A673 (cell line): Measurements from ENCODE around the gene ALX3. TPM values are rescaled to one million over a fixed set of nuclear protein-coding genes. Genes with fewer than 3 reads are reported as not detected.

ENCODE experiments used
- BruUV-seq: library from RNA; stranded (reverse); fragments of 400-500 nt; replicated peaks from 2 replicates; lab custom pipeline; 2021; lab: Mats Ljungman, UMichigan
- CTCF ChIA-PET: fragments of 300-600 bp; sonication (Branson Sonifier 250); formaldehyde crosslinking; loops from one replicate; lab custom pipeline; 2022; ENCODE audit warnings: antibody characterized with exemption; lab: Charles Lee
- POLR2A ChIA-PET: fragments of 300-600 bp; sonication (Branson Sonifier 250); formaldehyde crosslinking; loops from one replicate; lab custom pipeline; 2022; ENCODE audit warnings: antibody characterized with exemption; ENCODE audit not compliant: low non-redundant PET; lab: Charles Lee
- DNase-seq: peaks from one replicate; pipeline ENCODE4 v3.0.0-alpha.2; 2015; ENCODE audit warnings: low spot score
- H3K27ac ChIP-seq: fragments of 200-600 bp; sonication (generic); 2 replicates; pipeline ENCODE4 v1.5.1; 2016; ENCODE audit warnings: mixed run types, low read depth, mild to moderate bottlenecking, mixed read lengths, antibody characterized with exemption, low read length; ENCODE audit not compliant: poor library complexity, severe bottlenecking
- H3K27me3 ChIP-seq: fragments of 200-600 bp; sonication (generic); replicated peaks from 2 replicates; pipeline ENCODE4 v1.6.1; 2017; ENCODE audit warnings: mixed run types, low read depth, mild to moderate bottlenecking, mixed read lengths, antibody characterized with exemption, low read length; ENCODE audit not compliant: insufficient read depth, poor library complexity
- H3K36me3 ChIP-seq: fragments of 200-600 bp; sonication (generic); 2 replicates; pipeline ENCODE4 v1.6.1; 2016; ENCODE audit warnings: mixed run types, mild to moderate bottlenecking, mixed read lengths, antibody characterized with exemption, low read length; ENCODE audit not compliant: insufficient read depth, poor library complexity, severe bottlenecking
- H3K4me1 ChIP-seq: fragments of 200-600 bp; sonication (generic); 2 replicates; pipeline ENCODE4 v1.6.1; 2017; ENCODE audit warnings: mixed run types, mild to moderate bottlenecking, mixed read lengths, antibody characterized with exemption, low read length; ENCODE audit not compliant: insufficient read depth, poor library complexity, severe bottlenecking
- H3K4me3 ChIP-seq: fragments of 200-600 bp; sonication (generic); 2 replicates; pipeline ENCODE4 v1.5.1; 2016; ENCODE audit warnings: low read depth, mixed run types, mild to moderate bottlenecking, mixed read lengths, low read length; ENCODE audit not compliant: poor library complexity, severe bottlenecking
- H3K9me3 ChIP-seq: fragments of 200-600 bp; sonication (generic); 2 replicates; pipeline ENCODE4 v1.6.1; 2016; ENCODE audit warnings: mixed run types, low read depth, mild to moderate bottlenecking, mixed read lengths, antibody characterized with exemption, low read length; ENCODE audit not compliant: poor library complexity, severe bottlenecking
- EZH2 ChIP-seq: fragments of 200-600 bp; sonication (generic); IDR thresholded peaks from 2 replicates; pipeline ENCODE4 v1.6.1; 2017; ENCODE audit warnings: borderline replicate concordance, low read depth, mild to moderate bottlenecking, mixed read lengths, antibody characterized with exemption, low read length; ENCODE audit not compliant: poor library complexity, severe bottlenecking
- intact Hi-C: fragments of 100-400 bp; cut with micrococcal nuclease; formaldehyde crosslinking; loops from one replicate; pipeline ENCODE4 v1.10.0; 2022; ENCODE audit not compliant: unreplicated experiment
- total RNA-seq: library from RNA; stranded (reverse); gene quantifications from 2 replicates; pipeline ENCODE4 v1.2.3, GENCODE V29; 2021
- TF ChIP-seq, protein P1 (sequence below): fragments of 300-800, 200-600 bp; sonication (generic); conservative IDR thresholded peaks from 2 replicates; pipeline ENCODE4 v1.5.1; 2017; ENCODE audit warnings: low read depth, mild to moderate bottlenecking, antibody characterized with exemption, low read length, moderate library complexity, mixed read lengths

Gene ALX3
- total RNA-seq, 1 experiment from 2014 or later: 0.84 TPM

DNA sequence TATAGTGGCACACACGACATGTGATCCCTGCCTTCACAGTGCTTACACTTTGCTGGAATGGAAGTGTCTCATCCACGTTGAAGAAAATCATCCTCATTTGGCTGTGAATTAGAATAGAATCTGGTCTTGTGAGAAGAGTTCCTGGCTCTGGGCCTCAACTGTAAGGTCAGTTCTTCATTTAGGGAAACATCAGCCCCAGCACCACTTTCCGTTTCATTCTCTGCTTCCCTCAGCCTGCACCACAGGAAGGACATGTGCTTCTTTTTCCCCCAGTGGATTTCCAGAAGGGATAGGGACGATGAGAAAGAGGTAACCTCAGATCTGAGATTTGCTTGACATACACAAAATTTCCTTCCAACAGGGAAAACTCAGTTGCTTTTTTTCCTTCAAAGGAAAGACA is 3.7 kb upstream of the ALX3 start:
- no peaks in the 10 kb centered on the region for H3K36me3 ChIP-seq
- no peaks in the 10 kb centered on the region for H3K27me3 ChIP-seq
- no peaks in the 10 kb centered on the region for H3K4me1 ChIP-seq
- no TSS peak for BruUV-seq
- ChIA-PET CTCF (no interaction called here), POLR2A (no interaction called here)
- H3K9me3 ChIP-seq: no peaks in the 10 kb centered on the region
- TF ChIP-seq EZH2: no peak
- TF ChIP-seq, protein P1, sequence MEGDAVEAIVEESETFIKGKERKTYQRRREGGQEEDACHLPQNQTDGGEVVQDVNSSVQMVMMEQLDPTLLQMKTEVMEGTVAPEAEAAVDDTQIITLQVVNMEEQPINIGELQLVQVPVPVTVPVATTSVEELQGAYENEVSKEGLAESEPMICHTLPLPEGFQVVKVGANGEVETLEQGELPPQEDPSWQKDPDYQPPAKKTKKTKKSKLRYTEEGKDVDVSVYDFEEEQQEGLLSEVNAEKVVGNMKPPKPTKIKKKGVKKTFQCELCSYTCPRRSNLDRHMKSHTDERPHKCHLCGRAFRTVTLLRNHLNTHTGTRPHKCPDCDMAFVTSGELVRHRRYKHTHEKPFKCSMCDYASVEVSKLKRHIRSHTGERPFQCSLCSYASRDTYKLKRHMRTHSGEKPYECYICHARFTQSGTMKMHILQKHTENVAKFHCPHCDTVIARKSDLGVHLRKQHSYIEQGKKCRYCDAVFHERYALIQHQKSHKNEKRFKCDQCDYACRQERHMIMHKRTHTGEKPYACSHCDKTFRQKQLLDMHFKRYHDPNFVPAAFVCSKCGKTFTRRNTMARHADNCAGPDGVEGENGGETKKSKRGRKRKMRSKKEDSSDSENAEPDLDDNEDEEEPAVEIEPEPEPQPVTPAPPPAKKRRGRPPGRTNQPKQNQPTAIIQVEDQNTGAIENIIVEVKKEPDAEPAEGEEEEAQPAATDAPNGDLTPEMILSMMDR: no peak
- DNase-seq: no peak
- no peak overlapping the region for H3K4me3 ChIP-seq
- intact Hi-C loops: no loop called here
- H3K27ac ChIP-seq: no peak overlapping the region

DNA sequence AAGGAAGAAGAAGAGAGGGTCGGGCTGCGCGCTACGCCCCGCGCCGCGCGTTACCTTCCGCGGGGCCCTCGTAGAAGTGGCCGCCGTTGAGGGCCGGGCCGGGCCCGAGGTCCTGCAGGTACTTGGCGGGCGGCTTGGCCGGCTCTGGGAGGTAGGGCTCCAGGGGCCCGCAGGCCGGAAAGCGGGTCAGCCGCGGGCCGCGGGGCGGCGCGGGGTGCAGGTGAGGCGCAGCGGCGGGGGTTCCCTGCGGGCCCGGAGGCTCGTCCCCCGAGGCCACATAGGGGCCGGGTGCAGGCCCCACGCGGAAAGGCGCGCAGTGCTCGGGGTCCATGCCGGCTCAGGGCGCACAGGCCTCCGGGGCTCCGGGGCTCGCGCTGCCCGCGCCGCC is 196 bp downstream of the ALX3 start:
- ChIA-PET CTCF (interaction anchor here (1.1 kb wide), 1 partner anchor 10 kb away, joined by 4 read pairs; no protein-coding TSS in a partner anchor), POLR2A (no interaction called here)
- no peak for TF ChIP-seq EZH2
- H3K4me1 ChIP-seq: peaks cover 9% of the 10 kb centered on the region
- intact Hi-C loops: no loop called here
- no peak for DNase-seq
- no peaks in the 10 kb centered on the region for H3K9me3 ChIP-seq
- no peak overlapping the region for H3K4me3 ChIP-seq
- no peak overlapping the region for H3K27ac ChIP-seq
- H3K36me3 ChIP-seq: no peaks in the 10 kb centered on the region
- no peaks in the 10 kb centered on the region for H3K27me3 ChIP-seq
- BruUV-seq: no TSS peak

DNA sequence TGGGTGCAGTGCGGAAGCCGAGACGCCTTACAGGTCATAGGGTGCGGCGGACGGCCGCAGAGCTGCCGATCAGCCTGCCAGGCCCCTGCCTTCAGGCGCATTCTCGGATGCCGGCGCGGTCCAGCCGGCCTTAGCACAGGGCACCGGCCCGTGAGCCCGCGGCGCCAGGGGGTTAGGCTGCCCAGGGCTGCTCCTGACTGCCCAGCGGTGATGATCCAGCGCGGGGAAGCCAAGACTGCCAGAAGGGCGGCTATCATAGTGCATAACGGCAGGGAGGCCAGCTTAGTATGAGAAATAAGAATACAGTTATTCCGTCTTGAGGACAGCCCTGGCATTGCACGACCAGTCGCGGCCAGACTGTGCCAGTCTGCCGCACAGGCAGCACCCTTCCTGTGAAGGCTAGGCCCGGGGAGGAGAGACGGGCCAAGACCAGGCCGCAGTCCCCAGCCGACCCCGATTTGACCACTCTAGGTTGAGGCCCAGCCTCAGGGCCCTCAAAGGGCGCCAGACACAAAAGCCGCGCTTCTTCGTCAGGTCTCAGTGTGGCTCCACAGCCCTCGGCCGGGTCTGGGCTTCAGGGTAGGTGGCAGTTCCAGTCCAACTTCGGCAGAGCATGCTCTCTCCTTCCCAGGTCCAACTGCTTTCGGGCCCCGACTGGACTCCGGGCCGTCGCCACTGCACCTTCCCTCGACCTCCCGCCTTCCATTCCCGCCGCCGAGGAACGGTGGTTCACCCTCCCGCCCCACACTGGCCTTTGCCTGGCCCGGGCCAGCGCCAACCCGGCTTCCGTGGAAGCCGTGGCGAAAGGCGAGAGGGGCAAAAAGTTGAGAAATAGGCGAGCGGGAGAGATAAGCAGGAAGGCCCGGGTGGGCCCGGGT is 829 bp downstream of the ALX3 start:
- Histone ChIP-seq H3K4me1 (peaks cover 16% of the 10 kb centered on the region), H3K27ac (no peak overlapping the region), H3K9me3 (no peaks in the 10 kb centered on the region), H3K36me3 (no peaks in the 10 kb centered on the region), H3K4me3 (no peak overlapping the region), H3K27me3 (no peaks in the 10 kb centered on the region)
- DNase-seq: no peak
- intact Hi-C loops: no loop called here
- ChIA-PET POLR2A (no interaction called here), CTCF (no interaction called here)
- BruUV-seq: no TSS peak
- TF ChIP-seq EZH2: no peak
- TF ChIP-seq, protein P1: no peak
